Lung (tissue), 12 donors: ENCODE measurements around the gene CLDN17. TPM values are rescaled to one million over a fixed set of nuclear protein-coding genes. Genes with fewer than 3 reads are reported as not detected.

Source experiments
- ATAC-seq: fragments of 200-7000 bp; cut with Tn5 transposase; one replicate; pipeline ENCODE4 v1.9.1; 2020; ENCODE audit warnings: moderate number of reproducible peaks; ENCODE audit not compliant: insufficient read depth, low FRiP score
- DNase-seq, 3 donors: peaks; one replicate each; pipeline ENCODE4 v3.0.0-alpha.2; 2013 to 2017
- H3K27ac ChIP-seq, 2 donors: one replicate each; pipeline ENCODE4 v1.5.1; 2013; ENCODE audit warnings: mild to moderate bottlenecking in 2 of 2, moderate library complexity in 2 of 2, control low read depth in 1 of 2, inconsistent platforms in 1 of 2, low read depth in 1 of 2, low read length in 1 of 2
- H3K27me3 ChIP-seq, 3 donors: one replicate each; pipeline ENCODE4 v1.5.1; 2013; ENCODE audit warnings: low read length in 2 of 3; ENCODE audit not compliant: control insufficient read depth in 3 of 3, insufficient read depth in 3 of 3
- H3K36me3 ChIP-seq, 4 donors: one replicate each; pipeline ENCODE4 v1.5.1; 2013; ENCODE audit warnings: low read length in 4 of 4, mild to moderate bottlenecking in 1 of 4, moderate library complexity in 1 of 4; ENCODE audit not compliant: control insufficient read depth in 4 of 4, insufficient read depth in 4 of 4
- H3K4me1 ChIP-seq, 5 donors: one replicate each; pipeline ENCODE4 v1.5.1; 2013; ENCODE audit warnings: low read length in 5 of 5, mild to moderate bottlenecking in 2 of 5, moderate library complexity in 1 of 5; ENCODE audit not compliant: control insufficient read depth in 5 of 5, insufficient read depth in 5 of 5
- H3K4me3 ChIP-seq: one replicate; pipeline ENCODE4 v1.5.1; 2013; ENCODE audit warnings: mild to moderate bottlenecking, control low read depth, moderate library complexity
- H3K9ac ChIP-seq, 2 donors: one replicate each; pipeline ENCODE4 v1.5.1; 2013; ENCODE audit warnings: low read length in 2 of 2, control low read depth in 1 of 2; ENCODE audit not compliant: insufficient read depth in 1 of 2
- H3K9me3 ChIP-seq, 4 donors: one replicate each; pipeline ENCODE4 v1.5.1; 2013; ENCODE audit warnings: low read length in 3 of 4, mild to moderate bottlenecking in 1 of 4, moderate library complexity in 1 of 4; ENCODE audit not compliant: control insufficient read depth in 4 of 4, insufficient read depth in 3 of 4
- CTCF ChIP-seq: IDR thresholded peaks from 2 replicates; pipeline ENCODE4 v1.5.1; 2012; ENCODE audit warnings: mild to moderate bottlenecking; ENCODE audit errors: control extremely low read depth, extremely low read depth
- WGBS, 2 donors: extraction: QIAGEN DNeasy Blood & Tissue Kit; methylation state at CpG; one replicate each; pipeline ENCODE4 v1.1.7; 2013; 5-methylcytosine and 5-hydroxymethylcytosine counted together
- polyA plus RNA-seq, 2 donors: library from polyadenylated mRNA; stranded (reverse); fragments of 200-250 nt; gene quantifications; one replicate each; pipeline ENCODE4 v1.2.1, GENCODE V29; 2013
- total RNA-seq, 2 donors: library from RNA; depleted of rRNA in 1 of 2; stranded (reverse); fragments of >200 nt in 1 of 2; gene quantifications; one replicate each; pipeline ENCODE4 v1.2.1, GENCODE V29; 2014 to 2021
- donor health status: control.
- donor health status: control.
- donor health status: Bipolar disorder and iron deficiency.
- donor health status: healthy.
- donor health status: DM: yes; HTN: yes; CAD: no.

CLDN17 gene
- total and polyA plus RNA-seq, 4 donors = not detected

DNA sequence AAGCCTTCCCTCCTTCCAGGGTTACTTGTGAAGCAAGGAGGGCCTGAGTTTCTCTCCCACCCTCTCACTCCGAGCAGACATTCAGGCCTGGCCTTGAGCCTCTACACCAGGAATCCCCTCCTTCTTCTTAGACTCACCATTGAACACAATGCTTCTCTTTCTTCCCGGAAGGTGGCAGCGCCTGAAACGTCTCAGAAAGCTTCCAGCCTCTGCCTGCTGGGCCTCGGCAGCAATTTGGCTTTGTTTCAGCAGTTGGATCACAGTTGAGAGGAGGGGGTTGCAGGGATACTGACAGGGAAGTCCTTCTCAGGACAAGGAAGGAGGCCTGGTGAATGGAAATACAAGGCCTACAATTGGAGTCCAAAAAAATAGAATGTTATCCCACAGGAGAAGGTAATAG, 43.0 kb upstream of the CLDN17 start:
- Histone ChIP-seq H3K27me3 (no peaks in the 10 kb centered on the region), H3K27ac (no peak overlapping the region), H3K4me3 (no peak overlapping the region), H3K4me1 (no peaks in the 10 kb centered on the region), H3K9me3 (peaks cover 0 to 2% (median 0%) of the 10 kb centered on the region in 4 donors), H3K36me3 (no peaks in the 10 kb centered on the region), H3K9ac (no peak overlapping the region)
- DNase-seq = no peak
- ATAC-seq = no peak
- no peak for TF ChIP-seq CTCF
- WGBS, 2 donors = 69 to 71% methylated on average over 5 of the region's 5 CpGs

DNA sequence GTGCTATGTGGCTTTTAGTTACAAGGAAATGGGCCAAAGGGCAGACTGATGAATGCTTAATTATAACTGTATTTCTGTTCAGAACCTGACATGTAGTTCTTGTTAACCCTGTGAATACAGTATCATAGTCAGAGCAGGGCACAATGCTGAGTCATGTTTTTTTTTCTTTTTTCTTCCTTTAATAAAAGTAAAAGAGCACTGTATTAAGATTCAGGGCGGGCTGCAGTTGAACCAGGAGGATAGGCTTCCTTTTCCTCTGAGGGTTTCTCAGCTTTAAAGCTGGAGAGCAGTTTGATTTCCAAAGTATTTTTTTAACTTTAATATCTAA, 40.6 kb upstream of the CLDN17 start:
- H3K27me3 ChIP-seq = no peaks in the 10 kb centered on the region
- H3K36me3 ChIP-seq = no peaks in the 10 kb centered on the region
- no peak for DNase-seq
- H3K4me1 ChIP-seq = no peaks in the 10 kb centered on the region
- no peak overlapping the region for H3K9ac ChIP-seq
- no peak for TF ChIP-seq CTCF
- H3K4me3 ChIP-seq = no peak overlapping the region
- no peak overlapping the region for H3K27ac ChIP-seq
- peaks cover 0 to 2% (median 0%) of the 10 kb centered on the region in 4 donors for H3K9me3 ChIP-seq
- 59 to 79% methylated on average over 1 of the region's 1 CpG for WGBS, 2 donors
- no peak for ATAC-seq

- TF ChIP-seq CTCF = no peak
- no peaks in the 10 kb centered on the region for H3K27me3 ChIP-seq
- ATAC-seq (no peak), DNase-seq (no peak)
- peaks cover 0 to 2% (median 0%) of the 10 kb centered on the region in 4 donors for H3K9me3 ChIP-seq
- no peak overlapping the region for H3K27ac ChIP-seq
- H3K4me1 ChIP-seq = no peaks in the 10 kb centered on the region
- H3K36me3 ChIP-seq = no peaks in the 10 kb centered on the region
- no peak overlapping the region for H3K4me3 ChIP-seq
- 70 to 80% methylated on average over 7 of the region's 7 CpGs for WGBS, 2 donors
- no peak overlapping the region for H3K9ac ChIP-seq
These were observed 40.1 kb upstream of the CLDN17 start for GRCh38 chr21:30206551-30207251.

DNA sequence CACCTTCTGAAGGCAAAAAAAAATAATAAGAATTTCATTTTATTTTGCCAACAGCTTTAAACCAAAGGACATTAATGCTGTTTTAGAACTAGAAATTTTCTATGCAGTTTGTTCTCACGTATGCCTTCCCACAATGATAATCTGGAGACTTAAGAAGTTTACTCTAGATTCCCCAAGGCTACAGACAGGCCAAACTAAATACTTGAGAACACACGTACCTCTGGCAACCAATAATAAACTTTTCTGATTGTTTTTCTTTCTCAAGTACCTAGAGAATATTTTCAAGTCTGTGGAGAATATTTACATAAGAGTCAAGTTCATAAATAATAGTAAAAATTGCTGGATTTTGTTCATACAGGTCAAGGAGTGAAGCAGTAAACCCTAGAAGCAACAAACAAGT, 33.4 kb upstream of the CLDN17 start:
- Histone ChIP-seq H3K27me3 (no peaks in the 10 kb centered on the region), H3K9me3 (no peaks in the 10 kb centered on the region), H3K4me1 (no peaks in the 10 kb centered on the region), H3K9ac (no peak overlapping the region), H3K36me3 (no peaks in the 10 kb centered on the region), H3K4me3 (no peak overlapping the region), H3K27ac (no peak overlapping the region)
- 53 to 65% methylated on average over 2 of the region's 2 CpGs for WGBS, 2 donors
- TF ChIP-seq CTCF = no peak
- no peak for ATAC-seq
- DNase-seq = peak in 2 of 3 donors; percentile 1 to 16
